Nephron progenitor cell (in vitro differentiated cells): ENCODE measurements around the gene LCTL.
"Not testable (repeated sequence)": the region's sequence is repeated elsewhere in the genome, so short reads cannot be mapped to it uniquely, and the experiment has no call there.

ENCODE experiments used
- DNase-seq: peaks from one replicate; pipeline ENCODE4 v3.0.0; 2021
- H3K27ac Mint-ChIP-seq: 2 replicates; pipeline ENCODE4 v1.8.0; 2021; ENCODE audit warnings: mild to moderate bottlenecking, moderate library complexity, mixed read lengths
- H3K27me3 Mint-ChIP-seq: 2 replicates; pipeline ENCODE4 v1.8.0; 2021; ENCODE audit warnings: mild to moderate bottlenecking, low read depth, mixed read lengths; ENCODE audit not compliant: poor library complexity
- H3K36me3 Mint-ChIP-seq: 2 replicates; pipeline ENCODE4 v1.8.0; 2021; ENCODE audit warnings: low read depth, mixed read lengths
- H3K4me1 Mint-ChIP-seq: 2 replicates; pipeline ENCODE4 v1.8.0; 2021; ENCODE audit warnings: mixed read lengths
- H3K4me3 Mint-ChIP-seq: 2 replicates; pipeline ENCODE4 v1.8.0; 2021; ENCODE audit warnings: mild to moderate bottlenecking, moderate library complexity, mixed read lengths
- H3K9me3 Mint-ChIP-seq: 2 replicates; pipeline ENCODE4 v1.8.0; 2021; ENCODE audit warnings: mild to moderate bottlenecking, moderate library complexity, mixed read lengths
- CTCF ChIP-seq: fragments of 200-600 bp; sonication (generic); IDR thresholded peaks from 2 replicates; pipeline ENCODE4 v1.5.0; 2021; ENCODE audit warnings: antibody characterized with exemption

The LCTL gene

GRCh38 chr15:66504563-66505429 is 61.0 kb downstream of the LCTL start, which contains the start of the genes RPL4 and ZWILCH:
Gene RPL4 (minus strand): TSS chr15:66504855. CDS start chr15:66504790, 65 bp downstream.
Gene ZWILCH (plus strand): TSS chr15:66505326. CDS start chr15:66505339, 13 bp downstream.
- no peaks in the 10 kb centered on the region for H3K9me3 Mint-ChIP-seq
- peaks cover 45% of the 10 kb centered on the region for H3K4me1 Mint-ChIP-seq
- peaks cover 4% of the 10 kb centered on the region for H3K27me3 Mint-ChIP-seq
- H3K36me3 Mint-ChIP-seq = peaks cover 54% of the 10 kb centered on the region
- TF ChIP-seq CTCF = no peak
- H3K27ac Mint-ChIP-seq = peak within 1 kb of the TSS; percentile 98
- H3K4me3 Mint-ChIP-seq = peak within 1 kb of the TSS; percentile 99
- DNase-seq = peak; percentile 61

DNA sequence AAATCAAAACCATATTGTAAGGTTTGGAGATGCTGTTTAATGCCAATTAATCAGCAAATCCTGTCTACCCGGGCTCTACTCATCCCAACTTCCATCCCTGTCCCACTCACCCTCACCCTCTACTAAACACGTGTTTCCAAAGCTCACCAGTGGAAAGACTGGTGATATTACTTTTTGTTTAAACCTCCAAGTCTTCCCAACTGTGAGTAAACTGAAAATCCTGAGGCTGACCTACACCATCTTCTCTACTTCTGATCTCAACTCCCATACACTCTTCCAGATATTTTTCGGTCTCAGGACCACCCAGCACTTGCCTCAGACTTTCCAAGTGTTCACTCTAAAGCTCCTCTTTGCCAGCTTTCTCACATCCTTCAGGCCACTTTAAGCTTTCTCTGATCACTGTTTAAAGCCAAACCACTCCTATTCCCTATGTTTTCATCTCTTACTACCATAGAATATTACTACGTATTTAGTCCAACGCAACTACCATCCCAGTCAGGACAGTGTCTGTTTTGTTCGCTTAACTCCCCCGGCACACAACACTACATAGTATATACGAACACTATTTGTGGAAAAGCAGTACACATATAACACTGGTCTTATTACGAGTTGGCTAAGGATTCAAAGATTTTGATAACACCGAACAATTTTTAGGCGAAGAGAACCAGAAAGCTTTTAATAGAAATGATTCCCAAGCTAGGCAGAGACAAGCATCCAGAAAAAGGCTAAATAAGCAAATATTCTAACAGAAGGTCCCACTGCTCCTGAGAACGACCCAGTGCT is 61.8 kb downstream of the LCTL start:
- no peak for DNase-seq
- Mint-ChIP-seq H3K27ac (peak overlapping the region; percentile 98), H3K36me3 (peaks cover 56% of the 10 kb centered on the region), H3K4me3 (peak overlapping the region; percentile 99), H3K9me3 (no peaks in the 10 kb centered on the region), H3K4me1 (peaks cover 45% of the 10 kb centered on the region), H3K27me3 (peaks cover 4% of the 10 kb centered on the region)
- TF ChIP-seq CTCF = no peak

GRCh38 chr15:66503041-66503648 is 62.7 kb downstream of the LCTL start:
- not testable (repeated sequence) for H3K9me3 Mint-ChIP-seq, DNase-seq, H3K27me3 Mint-ChIP-seq
- peak overlapping the region; percentile 76 for H3K27ac Mint-ChIP-seq
- H3K4me3 Mint-ChIP-seq = peak overlapping the region; percentile 99
- H3K36me3 Mint-ChIP-seq = peaks cover 53% of the 10 kb centered on the region
- H3K4me1 Mint-ChIP-seq = peaks cover 47% of the 10 kb centered on the region

DNA sequence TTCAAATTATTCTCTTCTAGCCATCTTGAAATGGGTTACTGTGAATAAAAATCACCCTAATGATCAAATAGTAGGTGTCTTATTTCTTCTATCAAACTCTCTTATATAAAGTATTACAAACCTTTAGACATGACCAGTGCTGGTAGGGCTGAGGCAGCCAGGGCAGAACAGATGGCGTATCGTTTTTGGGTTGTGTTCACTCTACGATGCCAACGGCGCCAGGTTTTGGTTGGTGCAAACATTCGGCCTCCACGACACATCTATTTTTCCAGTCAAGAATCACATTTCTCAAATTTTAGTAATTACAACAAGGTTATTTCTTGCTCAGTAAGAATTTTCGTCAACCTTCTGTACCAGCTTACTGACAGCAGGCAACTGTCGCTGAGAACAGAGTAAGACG is 63.3 kb downstream of the LCTL start:
- H3K36me3 Mint-ChIP-seq = peaks cover 57% of the 10 kb centered on the region
- no peak for TF ChIP-seq CTCF
- no peak for DNase-seq
- H3K27ac Mint-ChIP-seq = peak overlapping the region; percentile 76
- peak overlapping the region; percentile 99 for H3K4me3 Mint-ChIP-seq
- H3K9me3 Mint-ChIP-seq = no peaks in the 10 kb centered on the region
- peaks cover 4% of the 10 kb centered on the region for H3K27me3 Mint-ChIP-seq
- H3K4me1 Mint-ChIP-seq = peaks cover 50% of the 10 kb centered on the region

- not testable (repeated sequence) for H3K27me3 Mint-ChIP-seq, DNase-seq, H3K4me3 Mint-ChIP-seq, H3K9me3 Mint-ChIP-seq
- Mint-ChIP-seq H3K36me3 (peaks cover 61% of the 10 kb centered on the region), H3K4me1 (peaks cover 40% of the 10 kb centered on the region), H3K27ac (peak overlapping the region; percentile 46)
These were observed 65.5 kb downstream of the LCTL start for GRCh38 chr15:66500346-66500745.

GRCh38 chr15:66498501-66499386 is 67.1 kb downstream of the LCTL start:
- Mint-ChIP-seq H3K27me3 (no peaks in the 10 kb centered on the region), H3K27ac (no peak overlapping the region), H3K4me1 (peaks cover 30% of the 10 kb centered on the region), H3K36me3 (peaks cover 61% of the 10 kb centered on the region), H3K4me3 (no peak overlapping the region), H3K9me3 (no peaks in the 10 kb centered on the region)
- DNase-seq = no peak
- peak; percentile 35 for TF ChIP-seq CTCF
